Dendritic cell treated with granulocyte-macrophage colony-stimulating factor and Interleukin-4, amounts not matched to agents 40 ng/mL and 50 ng/mL, for 4 days (primary cell): ENCODE results near the gene MLLT3.

Experiments used
- H3K27ac Mint-ChIP-seq: one replicate; pipeline ENCODE4 v1.8.0; 2022; ENCODE audit warnings: mild to moderate bottlenecking, mixed read lengths
- H3K27me3 Mint-ChIP-seq: one replicate; pipeline ENCODE4 v1.8.0; 2022; ENCODE audit warnings: mild to moderate bottlenecking, mixed read lengths
- H3K36me3 Mint-ChIP-seq: one replicate; pipeline ENCODE4 v1.8.0; 2022; ENCODE audit warnings: low read depth, mixed read lengths
- H3K4me1 Mint-ChIP-seq: one replicate; pipeline ENCODE4 v1.8.0; 2022; ENCODE audit warnings: low read depth, mixed read lengths
- H3K4me3 Mint-ChIP-seq: one replicate; pipeline ENCODE4 v1.8.0; 2022; ENCODE audit warnings: mild to moderate bottlenecking, moderate library complexity, mixed read lengths
- H3K9me3 Mint-ChIP-seq: one replicate; pipeline ENCODE4 v1.8.0; 2022; ENCODE audit warnings: mixed read lengths
- intact Hi-C: fragments of 100-400 bp; cut with micrococcal nuclease; formaldehyde crosslinking; loops from one replicate; pipeline ENCODE4 v1.15.0; 2022

Gene MLLT3

DNA sequence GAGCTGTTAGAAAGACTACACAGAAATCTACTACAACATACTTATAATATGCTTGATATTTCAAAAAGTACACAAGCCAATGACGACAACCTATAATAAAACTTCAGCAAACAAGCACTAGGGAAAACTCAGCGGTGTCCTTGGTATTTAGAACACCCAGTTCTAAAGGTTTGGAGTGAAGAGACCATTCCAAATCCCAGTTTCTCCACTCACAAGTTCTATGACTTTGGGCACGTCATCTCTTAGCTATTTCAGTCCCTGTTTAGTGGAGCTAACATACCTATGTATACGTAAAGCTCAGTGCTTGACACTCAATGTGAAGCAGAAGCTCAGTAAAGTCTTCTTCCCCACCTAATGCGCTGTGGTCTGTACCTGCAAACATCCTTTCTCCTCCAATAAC lies 52.8 kb downstream of the MLLT3 start:
- Mint-ChIP-seq H3K27ac (no peak overlapping the region), H3K27me3 (no peaks in the 10 kb centered on the region), H3K4me3 (no peak overlapping the region), H3K4me1 (no peaks in the 10 kb centered on the region), H3K36me3 (no peaks in the 10 kb centered on the region), H3K9me3 (no peaks in the 10 kb centered on the region)
- intact Hi-C loops = no loop called here

DNA sequence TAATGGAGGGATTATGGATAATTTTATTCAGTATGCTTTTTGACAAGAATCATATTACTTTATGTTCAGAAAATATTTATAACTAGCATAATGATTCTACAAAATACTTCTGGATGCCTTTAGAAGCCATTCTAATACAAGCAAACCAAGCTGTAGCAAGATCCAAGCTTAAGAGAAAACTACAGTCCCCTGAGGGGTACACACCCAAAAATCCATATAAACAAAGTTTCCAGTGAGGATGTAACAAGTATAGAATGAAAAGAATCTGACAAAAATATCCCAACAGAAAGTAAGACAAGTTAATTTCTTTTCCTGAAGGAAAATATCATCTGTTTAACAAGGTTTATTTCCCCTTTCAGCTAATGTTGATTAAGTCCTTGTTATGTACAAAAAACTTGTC lies 53.9 kb downstream of the MLLT3 start:
- no peak overlapping the region for H3K27ac Mint-ChIP-seq
- H3K4me1 Mint-ChIP-seq = no peaks in the 10 kb centered on the region
- H3K27me3 Mint-ChIP-seq = no peaks in the 10 kb centered on the region
- no peak overlapping the region for H3K4me3 Mint-ChIP-seq
- H3K9me3 Mint-ChIP-seq = no peaks in the 10 kb centered on the region
- no peaks in the 10 kb centered on the region for H3K36me3 Mint-ChIP-seq
- intact Hi-C loops = no loop called here

DNA sequence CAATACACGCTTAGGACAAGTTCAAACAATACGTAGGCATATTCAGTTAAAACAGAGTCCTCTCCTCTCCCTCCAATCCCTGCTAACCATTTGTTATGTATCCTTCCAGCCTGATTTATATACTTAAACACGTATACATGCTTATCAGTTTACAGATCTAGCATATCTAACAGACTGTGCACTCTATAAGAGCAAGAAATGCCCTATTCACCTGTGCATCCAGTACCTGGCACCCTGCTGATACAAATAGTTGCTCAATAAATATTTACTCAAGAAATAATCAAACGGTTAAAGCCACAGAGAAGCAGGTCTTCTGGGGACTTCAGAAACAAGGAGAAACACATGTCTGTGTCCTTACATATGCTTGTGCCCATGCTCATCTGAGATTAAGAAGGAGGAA lies 55.9 kb downstream of the MLLT3 start:
- H3K9me3 Mint-ChIP-seq = no peaks in the 10 kb centered on the region
- H3K4me3 Mint-ChIP-seq = no peak overlapping the region
- no peak overlapping the region for H3K27ac Mint-ChIP-seq
- H3K27me3 Mint-ChIP-seq = no peaks in the 10 kb centered on the region
- intact Hi-C loops = no loop called here
- no peaks in the 10 kb centered on the region for H3K4me1 Mint-ChIP-seq
- no peaks in the 10 kb centered on the region for H3K36me3 Mint-ChIP-seq

DNA sequence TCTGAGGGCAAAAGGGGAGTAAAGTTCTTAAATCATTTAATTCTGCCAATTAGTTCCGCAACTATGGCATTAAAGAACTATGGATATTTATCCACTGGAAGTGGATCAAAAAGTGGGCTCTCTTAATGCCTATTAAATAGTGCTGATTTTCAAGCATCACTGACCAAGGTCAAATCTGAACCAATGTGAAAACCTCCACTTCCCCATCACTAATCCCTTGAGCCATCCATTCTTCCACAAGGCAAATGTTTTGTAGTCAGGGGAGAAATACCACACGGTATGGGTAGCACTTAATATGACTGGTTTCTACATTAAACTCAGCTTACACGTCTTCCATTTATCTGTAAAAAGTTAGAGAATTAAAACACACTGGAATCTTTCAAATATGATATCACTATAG lies 57.6 kb downstream of the MLLT3 start:
- Mint-ChIP-seq H3K27ac (no peak overlapping the region), H3K4me1 (no peaks in the 10 kb centered on the region), H3K4me3 (no peak overlapping the region), H3K36me3 (no peaks in the 10 kb centered on the region), H3K9me3 (no peaks in the 10 kb centered on the region), H3K27me3 (no peaks in the 10 kb centered on the region)
- intact Hi-C loops = no loop called here

DNA sequence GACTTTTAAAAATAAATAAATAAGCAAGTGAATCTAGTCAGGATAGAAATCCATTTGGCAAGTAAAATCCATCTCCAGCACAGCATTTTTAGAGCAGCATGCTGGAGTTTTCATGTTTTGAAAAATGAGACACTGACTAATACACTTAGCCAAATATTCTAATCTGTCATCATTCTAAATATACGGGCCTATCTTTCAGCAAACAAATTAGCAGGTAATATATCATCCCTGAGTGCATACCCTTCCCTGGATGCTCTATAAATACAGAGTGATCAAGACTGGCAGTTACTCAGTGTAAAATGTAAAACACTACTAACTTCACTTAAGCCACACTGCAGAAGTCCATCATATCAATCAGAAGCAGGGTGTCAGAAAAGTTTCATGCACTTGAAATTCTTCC lies 58.4 kb downstream of the MLLT3 start:
- H3K27ac Mint-ChIP-seq = no peak overlapping the region
- no peak overlapping the region for H3K4me3 Mint-ChIP-seq
- H3K4me1 Mint-ChIP-seq = no peaks in the 10 kb centered on the region
- H3K9me3 Mint-ChIP-seq = no peaks in the 10 kb centered on the region
- intact Hi-C loops = no loop called here
- H3K27me3 Mint-ChIP-seq = no peaks in the 10 kb centered on the region
- H3K36me3 Mint-ChIP-seq = no peaks in the 10 kb centered on the region

DNA sequence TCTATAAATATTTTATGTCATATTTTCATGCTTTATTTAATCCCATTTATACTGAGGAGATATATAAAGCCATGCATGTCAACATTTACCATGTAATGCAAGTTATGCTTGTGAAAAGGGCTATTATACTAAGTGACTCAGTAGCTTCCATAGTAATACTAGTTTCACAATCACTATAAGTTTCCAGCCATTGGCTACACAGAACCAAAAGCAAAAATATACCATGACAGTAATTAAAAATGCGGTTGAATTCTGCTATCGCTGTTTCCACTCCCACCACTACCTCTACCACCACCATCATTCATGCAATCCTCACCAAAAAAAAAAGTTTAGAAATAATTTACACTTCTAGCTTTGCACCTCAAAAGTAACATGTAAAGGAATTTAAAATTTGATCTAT lies 60.2 kb downstream of the MLLT3 start:
- H3K4me1 Mint-ChIP-seq = no peaks in the 10 kb centered on the region
- intact Hi-C loops = no loop called here
- H3K27ac Mint-ChIP-seq = no peak overlapping the region
- no peaks in the 10 kb centered on the region for H3K9me3 Mint-ChIP-seq
- H3K36me3 Mint-ChIP-seq = no peaks in the 10 kb centered on the region
- H3K4me3 Mint-ChIP-seq = no peak overlapping the region
- H3K27me3 Mint-ChIP-seq = no peaks in the 10 kb centered on the region

DNA sequence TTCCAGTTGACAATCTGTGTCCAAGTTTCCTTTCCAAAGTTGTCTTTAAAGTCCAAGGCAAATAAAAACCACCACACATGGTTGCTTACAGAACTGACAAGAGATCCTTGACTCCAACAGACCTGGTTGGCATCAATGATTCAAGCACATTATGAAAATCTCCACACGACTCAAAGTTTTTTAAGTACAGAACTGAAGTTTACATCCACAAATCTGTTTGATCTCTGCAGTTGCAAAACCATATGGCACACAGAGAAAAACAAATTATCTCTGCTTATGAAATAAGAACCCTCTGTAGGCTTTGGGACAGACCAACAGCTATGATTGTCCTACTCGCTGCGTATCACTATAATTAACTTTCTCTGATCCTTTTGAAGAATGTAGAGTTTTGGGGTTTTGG lies 60.8 kb downstream of the MLLT3 start:
- Mint-ChIP-seq H3K9me3 (no peaks in the 10 kb centered on the region), H3K4me1 (no peaks in the 10 kb centered on the region), H3K27ac (no peak overlapping the region), H3K27me3 (no peaks in the 10 kb centered on the region), H3K36me3 (no peaks in the 10 kb centered on the region), H3K4me3 (no peak overlapping the region)
- intact Hi-C loops = no loop called here

DNA sequence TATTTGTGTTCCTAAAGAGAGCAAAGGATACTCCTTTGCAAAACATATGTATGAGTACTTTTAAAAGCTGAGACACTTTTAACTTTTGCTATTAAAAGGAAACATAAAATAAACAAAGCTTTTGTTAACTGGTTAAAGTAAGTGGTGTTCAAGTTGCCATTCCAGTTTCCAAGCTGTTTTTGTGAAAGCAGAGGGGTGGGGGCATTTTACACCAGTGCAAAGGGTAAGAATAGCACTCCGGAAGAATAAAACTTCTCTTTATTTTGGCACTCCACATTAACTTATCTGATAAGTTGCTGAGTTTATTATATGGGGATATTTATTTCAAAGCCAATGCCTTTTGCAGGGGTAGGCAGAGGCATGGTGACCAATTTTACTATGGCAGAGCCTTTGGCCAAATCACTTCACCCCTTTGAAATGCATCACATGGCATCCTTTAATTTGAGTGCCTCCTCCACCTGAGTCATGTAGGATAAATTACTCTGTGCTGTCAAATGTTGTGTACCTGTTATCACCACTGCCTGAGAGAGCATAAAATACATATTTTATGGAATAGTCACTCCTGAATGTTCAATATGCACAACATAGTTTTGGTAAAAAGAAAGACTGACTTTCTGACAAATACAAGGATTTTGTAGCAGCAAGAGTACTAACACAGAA lies 62.9 kb downstream of the MLLT3 start:
- Mint-ChIP-seq H3K27ac (no peak overlapping the region), H3K4me1 (peaks cover 5% of the 10 kb centered on the region)

DNA sequence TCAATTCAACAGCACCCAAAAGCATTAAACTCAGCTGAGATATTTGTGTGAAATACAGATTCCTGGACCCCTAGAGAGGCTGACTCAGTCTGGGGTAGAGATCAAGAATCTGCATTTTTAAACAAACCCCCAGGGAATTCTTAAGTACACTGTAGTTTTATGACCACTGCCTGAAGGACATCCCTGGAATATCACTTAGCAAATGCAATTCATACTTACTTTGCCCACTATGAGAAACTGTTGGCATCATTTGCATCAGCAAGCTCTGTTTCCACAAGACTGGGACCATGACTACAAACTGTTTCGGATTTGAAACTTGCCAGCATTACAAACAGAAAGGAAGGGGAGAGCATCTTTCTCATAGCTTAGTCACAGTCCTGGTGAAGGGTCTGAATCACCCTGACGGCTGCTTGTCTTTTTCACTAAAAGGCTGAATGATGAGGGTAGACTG lies 63.7 kb downstream of the MLLT3 start:
- Mint-ChIP-seq H3K36me3 (no peaks in the 10 kb centered on the region), H3K4me1 (peaks cover 5% of the 10 kb centered on the region), H3K9me3 (no peaks in the 10 kb centered on the region), H3K27me3 (no peaks in the 10 kb centered on the region), H3K4me3 (no peak overlapping the region), H3K27ac (no peak overlapping the region)
- intact Hi-C loops = no loop called here

More for the DNA sequence above, 62.9 kb downstream of the MLLT3 start:
- Mint-ChIP-seq H3K9me3 (no peaks in the 10 kb centered on the region), H3K36me3 (no peaks in the 10 kb centered on the region), H3K27me3 (no peaks in the 10 kb centered on the region), H3K4me3 (no peak overlapping the region)
- intact Hi-C loops = no loop called here

DNA sequence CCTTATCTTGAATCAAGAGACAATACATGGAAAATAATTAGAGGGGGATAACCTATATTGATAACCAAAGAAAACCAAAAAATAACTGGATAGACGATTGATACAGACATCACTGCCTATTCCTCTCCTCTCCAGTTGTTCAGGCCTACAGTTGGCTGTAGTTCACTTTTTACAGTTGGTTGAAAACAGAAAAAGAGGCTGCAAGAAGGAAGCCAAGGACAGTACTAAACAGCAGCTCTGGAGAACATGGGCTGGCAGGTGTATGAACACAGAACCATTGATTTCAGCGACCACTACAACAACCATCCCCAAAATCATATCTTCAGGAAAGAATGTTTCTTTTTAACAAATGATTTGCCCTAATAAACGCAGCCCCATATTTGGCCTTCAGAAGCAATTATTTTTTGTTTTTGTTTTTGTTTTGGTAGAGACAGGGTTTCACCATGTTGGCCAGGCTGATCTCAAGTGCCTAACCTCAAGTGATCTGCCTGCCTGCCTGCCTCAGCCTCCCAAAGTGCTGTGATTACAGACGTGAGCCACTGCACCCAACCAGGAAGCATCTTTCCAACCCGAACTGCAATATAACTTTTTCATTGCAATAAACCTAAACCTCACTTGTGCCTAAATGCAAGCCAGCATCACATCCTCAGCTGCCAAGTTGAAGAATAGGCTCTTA lies 64.3 kb downstream of the MLLT3 start:
- no peak overlapping the region for H3K4me3 Mint-ChIP-seq
- H3K27ac Mint-ChIP-seq = no peak overlapping the region
- no peaks in the 10 kb centered on the region for H3K36me3 Mint-ChIP-seq
- no peaks in the 10 kb centered on the region for H3K27me3 Mint-ChIP-seq
- intact Hi-C loops = no loop called here
- H3K4me1 Mint-ChIP-seq = peaks cover 5% of the 10 kb centered on the region
- H3K9me3 Mint-ChIP-seq = no peaks in the 10 kb centered on the region

DNA sequence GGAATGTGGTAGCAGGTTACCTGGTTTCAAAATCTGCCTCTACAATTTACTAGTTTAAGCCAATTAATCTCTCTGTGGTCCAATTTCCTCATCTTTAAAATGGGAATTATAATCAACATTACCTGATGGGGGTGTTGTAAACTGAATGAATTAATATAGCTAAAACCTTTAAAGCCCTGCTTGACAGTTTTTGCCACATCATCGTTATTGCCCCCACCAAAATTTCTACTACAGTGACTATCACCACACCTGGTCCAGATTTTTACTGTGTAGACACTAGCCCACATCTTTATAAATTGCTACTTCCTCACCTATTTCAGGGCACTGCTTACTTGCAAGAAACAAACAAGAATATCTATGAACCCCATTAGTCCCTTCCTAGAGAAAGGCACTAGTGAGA lies 65.0 kb downstream of the MLLT3 start:
- no peaks in the 10 kb centered on the region for H3K36me3 Mint-ChIP-seq
- H3K4me3 Mint-ChIP-seq = no peak overlapping the region
- peaks cover 5% of the 10 kb centered on the region for H3K4me1 Mint-ChIP-seq
- no peaks in the 10 kb centered on the region for H3K27me3 Mint-ChIP-seq
- H3K27ac Mint-ChIP-seq = no peak overlapping the region
- no peaks in the 10 kb centered on the region for H3K9me3 Mint-ChIP-seq
- intact Hi-C loops = no loop called here

DNA sequence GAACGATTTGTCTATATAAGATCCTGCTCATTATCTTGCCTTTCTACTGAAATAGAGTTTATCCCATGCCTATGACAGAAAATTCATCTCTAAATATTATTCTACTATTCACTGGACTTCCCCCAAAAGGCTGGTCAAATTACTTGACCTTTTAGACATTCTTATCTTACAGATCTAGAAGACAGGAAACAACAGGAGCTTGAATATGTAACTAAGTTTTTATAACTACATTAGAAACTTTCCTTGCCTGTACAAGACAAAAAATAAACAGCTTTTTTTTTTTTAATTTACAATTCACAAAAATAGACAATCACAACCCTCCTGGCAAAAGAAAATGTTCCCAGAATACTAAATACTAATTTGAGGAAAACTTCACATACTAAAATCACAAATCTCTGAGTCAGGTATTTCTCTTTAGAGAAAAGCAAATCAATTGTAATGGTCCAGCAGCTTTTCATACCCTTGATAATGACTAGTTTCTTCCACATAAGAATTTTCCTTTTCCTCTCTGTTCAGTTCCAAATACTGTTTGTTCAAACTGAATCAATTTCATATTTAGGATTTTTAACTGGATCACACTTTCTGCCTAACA lies 68.6 kb downstream of the MLLT3 start:
- Mint-ChIP-seq H3K9me3 (no peaks in the 10 kb centered on the region), H3K27ac (no peak overlapping the region), H3K27me3 (no peaks in the 10 kb centered on the region), H3K4me3 (no peak overlapping the region), H3K4me1 (peaks cover 12% of the 10 kb centered on the region), H3K36me3 (no peaks in the 10 kb centered on the region)
- intact Hi-C loops = no loop called here

DNA sequence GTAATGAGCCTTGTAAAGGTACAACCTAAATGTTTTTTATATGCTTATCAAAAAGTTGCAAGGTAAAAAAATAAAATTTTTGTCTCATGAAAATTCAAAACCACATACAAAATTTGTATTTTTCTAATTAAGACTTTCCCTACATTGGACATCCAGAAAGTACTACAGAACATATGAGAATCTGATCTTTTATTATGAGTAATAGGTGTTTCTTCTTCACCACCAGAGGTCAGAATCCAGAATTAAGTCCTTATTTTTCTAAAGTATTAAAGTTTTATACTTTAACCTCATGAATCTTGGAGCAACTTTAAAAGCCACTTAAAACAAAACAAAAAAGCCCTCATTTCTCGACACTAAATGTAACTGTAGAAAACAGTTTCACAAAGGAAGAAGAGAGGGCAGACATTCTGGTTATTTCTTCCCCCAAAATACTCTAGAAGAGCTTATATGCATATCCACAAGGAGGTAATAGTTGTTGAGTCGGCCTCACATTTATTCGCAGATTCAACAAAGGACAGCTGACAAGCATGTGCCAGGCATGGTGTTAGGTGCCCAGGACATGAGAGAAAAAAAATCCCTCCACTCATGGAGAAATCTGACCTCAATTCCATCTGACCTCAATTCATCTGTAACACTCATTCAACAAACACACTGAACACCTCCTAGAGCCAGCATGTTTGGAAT lies 69.3 kb downstream of the MLLT3 start:
- H3K27ac Mint-ChIP-seq = no peak overlapping the region
- H3K4me1 Mint-ChIP-seq = peaks cover 12% of the 10 kb centered on the region
- H3K36me3 Mint-ChIP-seq = no peaks in the 10 kb centered on the region
- H3K4me3 Mint-ChIP-seq = no peak overlapping the region
- H3K27me3 Mint-ChIP-seq = no peaks in the 10 kb centered on the region
- no peaks in the 10 kb centered on the region for H3K9me3 Mint-ChIP-seq
- intact Hi-C loops = no loop called here

DNA sequence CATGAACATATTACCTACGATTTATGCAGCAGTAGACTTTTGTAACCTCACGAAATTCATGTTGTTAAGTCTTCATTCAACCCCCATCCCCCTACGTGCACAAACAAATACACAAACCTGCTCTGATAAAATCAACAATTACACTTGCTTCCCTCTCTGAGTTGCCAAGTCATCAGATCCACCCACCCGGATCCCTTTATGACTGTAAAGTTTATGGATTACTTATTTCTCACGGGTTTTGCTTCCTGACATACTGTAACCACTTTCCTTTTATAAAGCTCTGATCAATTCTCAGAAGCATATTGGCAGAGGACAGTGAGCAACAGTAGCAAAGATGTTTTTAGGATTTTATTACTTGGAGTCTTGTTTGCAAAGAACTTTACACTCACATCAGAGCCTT lies 70.5 kb downstream of the MLLT3 start:
- H3K27me3 Mint-ChIP-seq = no peaks in the 10 kb centered on the region
- intact Hi-C loops = no loop called here
- peaks cover 12% of the 10 kb centered on the region for H3K4me1 Mint-ChIP-seq
- no peak overlapping the region for H3K27ac Mint-ChIP-seq
- H3K9me3 Mint-ChIP-seq = no peaks in the 10 kb centered on the region
- H3K4me3 Mint-ChIP-seq = no peak overlapping the region
- no peaks in the 10 kb centered on the region for H3K36me3 Mint-ChIP-seq
